IgD-negative memory B cell (primary cell): ENCODE results near the gene WSCD1. TPM values are rescaled to one million over a fixed set of nuclear protein-coding genes. Genes with fewer than 3 reads are reported as not detected.

Source experiments
- H3K27ac Mint-ChIP-seq, 3 donors: one replicate each; pipeline ENCODE4 v1.8.0; 2020 to 2022; ENCODE audit warnings: mild to moderate bottlenecking in 3 of 3, mixed read lengths in 3 of 3, moderate library complexity in 1 of 3
- H3K27me3 Mint-ChIP-seq: one replicate; pipeline ENCODE4 v1.8.0; 2021; ENCODE audit warnings: mixed read lengths
- H3K36me3 Mint-ChIP-seq: one replicate; pipeline ENCODE4 v1.8.0; 2020; ENCODE audit warnings: mild to moderate bottlenecking, mixed read lengths
- H3K4me1 Mint-ChIP-seq, 3 donors: one replicate each; pipeline ENCODE4 v1.8.0; 2020 to 2022; ENCODE audit warnings: mixed read lengths in 3 of 3, mild to moderate bottlenecking in 1 of 3
- H3K4me3 Mint-ChIP-seq, 4 donors: one replicate each; pipeline ENCODE4 v1.8.0; 2020 to 2022; ENCODE audit warnings: mild to moderate bottlenecking in 4 of 4, mixed read lengths in 4 of 4, moderate library complexity in 3 of 4
- H3K9me3 Mint-ChIP-seq, 3 donors: one replicate each; pipeline ENCODE4 v1.8.0; 2020 to 2021; ENCODE audit warnings: mixed read lengths in 3 of 3, mild to moderate bottlenecking in 1 of 3
- polyA plus RNA-seq: library from polyadenylated mRNA; unstranded; fragments of 300-500 nt; fragmentation: Illumina TruSeq; gene quantifications from one replicate; pipeline ENCODE4 v1.2.3, GENCODE V29; 2021

WSCD1 gene
- polyA plus RNA-seq, 1 donor from 2014 or later, result not detected

- Mint-ChIP-seq H3K27ac (no peak overlapping the region), H3K36me3 (peaks cover 2% of the 10 kb centered on the region), H3K4me3 (no peak overlapping the region), H3K27me3 (peaks cover 10% of the 10 kb centered on the region), H3K9me3 (no peaks in the 10 kb centered on the region), H3K4me1 (no peaks in the 10 kb centered on the region)
These were observed 91.0 kb downstream of the WSCD1 start for GRCh38 chr17:6160911-6161855.

GRCh38 chr17:6162216-6162615 is 92.0 kb downstream of the WSCD1 start:
- Mint-ChIP-seq H3K27me3 (peaks cover 10% of the 10 kb centered on the region), H3K9me3 (no peaks in the 10 kb centered on the region), H3K4me1 (no peaks in the 10 kb centered on the region), H3K27ac (no peak overlapping the region), H3K36me3 (peaks cover 2% of the 10 kb centered on the region), H3K4me3 (no peak overlapping the region)

- Mint-ChIP-seq H3K4me1 (no peaks in the 10 kb centered on the region), H3K4me3 (no peak overlapping the region), H3K9me3 (no peaks in the 10 kb centered on the region), H3K36me3 (peaks cover 2% of the 10 kb centered on the region), H3K27ac (no peak overlapping the region), H3K27me3 (peaks cover 10% of the 10 kb centered on the region)
These were observed 92.7 kb downstream of the WSCD1 start for GRCh38 chr17:6162892-6163291.

- Mint-ChIP-seq H3K36me3 (peaks cover 2% of the 10 kb centered on the region), H3K4me3 (no peak overlapping the region), H3K27ac (no peak overlapping the region), H3K9me3 (no peaks in the 10 kb centered on the region), H3K27me3 (peaks cover 8% of the 10 kb centered on the region), H3K4me1 (no peaks in the 10 kb centered on the region)
These were observed 93.6 kb downstream of the WSCD1 start for GRCh38 chr17:6163612-6164333.

GRCh38 chr17:6164996-6165395 is 94.8 kb downstream of the WSCD1 start:
- H3K9me3 Mint-ChIP-seq, result no peaks in the 10 kb centered on the region
- no peak overlapping the region for H3K4me3 Mint-ChIP-seq
- H3K4me1 Mint-ChIP-seq, result no peaks in the 10 kb centered on the region
- peaks cover 2% of the 10 kb centered on the region for H3K36me3 Mint-ChIP-seq
- peaks cover 7% of the 10 kb centered on the region for H3K27me3 Mint-ChIP-seq
- H3K27ac Mint-ChIP-seq, result no peak overlapping the region

- Mint-ChIP-seq H3K36me3 (peaks cover 2% of the 10 kb centered on the region), H3K27me3 (peaks cover 5% of the 10 kb centered on the region), H3K4me1 (no peaks in the 10 kb centered on the region), H3K27ac (no peak overlapping the region), H3K4me3 (no peak overlapping the region), H3K9me3 (peaks cover 0 to 3% (median 0%) of the 10 kb centered on the region in 3 donors)
These were observed 95.6 kb downstream of the WSCD1 start for GRCh38 chr17:6165806-6166205.

- Mint-ChIP-seq H3K4me1 (no peaks in the 10 kb centered on the region), H3K36me3 (peaks cover 2% of the 10 kb centered on the region), H3K4me3 (no peak overlapping the region), H3K9me3 (peaks cover 0 to 3% (median 0%) of the 10 kb centered on the region in 3 donors), H3K27ac (no peak overlapping the region), H3K27me3 (peaks cover 5% of the 10 kb centered on the region)
These were observed 96.5 kb downstream of the WSCD1 start for GRCh38 chr17:6166492-6167179.

GRCh38 chr17:6168296-6168695 is 98.1 kb downstream of the WSCD1 start:
- H3K4me3 Mint-ChIP-seq, result no peak overlapping the region
- H3K27me3 Mint-ChIP-seq, result peaks cover 3% of the 10 kb centered on the region
- peaks cover 2% of the 10 kb centered on the region for H3K36me3 Mint-ChIP-seq
- no peak overlapping the region for H3K27ac Mint-ChIP-seq
- H3K4me1 Mint-ChIP-seq, result no peaks in the 10 kb centered on the region
- peaks cover 0 to 3% (median 0%) of the 10 kb centered on the region in 3 donors for H3K9me3 Mint-ChIP-seq

GRCh38 chr17:6170349-6170748 is 100.2 kb downstream of the WSCD1 start:
- Mint-ChIP-seq H3K4me1 (no peaks in the 10 kb centered on the region), H3K4me3 (no peak overlapping the region), H3K27ac (no peak overlapping the region), H3K36me3 (no peaks in the 10 kb centered on the region), H3K9me3 (peaks cover 0 to 3% (median 0%) of the 10 kb centered on the region in 3 donors), H3K27me3 (peaks cover 3% of the 10 kb centered on the region)

GRCh38 chr17:6172642-6173330 is 102.6 kb downstream of the WSCD1 start:
- no peak overlapping the region for H3K27ac Mint-ChIP-seq
- H3K4me1 Mint-ChIP-seq, result no peaks in the 10 kb centered on the region
- peaks cover 3% of the 10 kb centered on the region for H3K27me3 Mint-ChIP-seq
- H3K4me3 Mint-ChIP-seq, result peak overlapping the region in 1 of 4 donors; percentile 56
- peaks cover 0 to 3% (median 0%) of the 10 kb centered on the region in 3 donors for H3K9me3 Mint-ChIP-seq
- no peaks in the 10 kb centered on the region for H3K36me3 Mint-ChIP-seq

- H3K4me3 Mint-ChIP-seq, result no peak overlapping the region
- no peaks in the 10 kb centered on the region for H3K36me3 Mint-ChIP-seq
- H3K27me3 Mint-ChIP-seq, result peaks cover 3% of the 10 kb centered on the region
- H3K9me3 Mint-ChIP-seq, result peaks cover 0 to 3% (median 0%) of the 10 kb centered on the region in 3 donors
- H3K27ac Mint-ChIP-seq, result no peak overlapping the region
- no peaks in the 10 kb centered on the region for H3K4me1 Mint-ChIP-seq
These were observed 103.5 kb downstream of the WSCD1 start for GRCh38 chr17:6173653-6174052.
